Muscle of arm (tissue), 12 donors: Measurements from ENCODE around the gene SH3D19. TPM values are rescaled to one million over a fixed set of nuclear protein-coding genes. Genes with fewer than 3 reads are reported as not detected.
"Not testable (repeated sequence)": the region's sequence is repeated elsewhere in the genome, so short reads cannot be mapped to it uniquely, and the experiment has no call there.

Experiments
- DNase-seq: peaks from one replicate; pipeline ENCODE4 v3.0.0-alpha.2; 2013
- polyA plus RNA-seq, 12 donors: library from polyadenylated mRNA; unstranded; fragments of 120-200 nt; gene quantifications; one replicate each; pipeline ENCODE4 v1.2.1, GENCODE V29; 2013; ENCODE audit not compliant: insufficient read length in 12 of 12

Gene SH3D19
- polyA plus RNA-seq, 12 donors: 29.3 to 62.7 (median 39.0) TPM; not detected in 1

DNA sequence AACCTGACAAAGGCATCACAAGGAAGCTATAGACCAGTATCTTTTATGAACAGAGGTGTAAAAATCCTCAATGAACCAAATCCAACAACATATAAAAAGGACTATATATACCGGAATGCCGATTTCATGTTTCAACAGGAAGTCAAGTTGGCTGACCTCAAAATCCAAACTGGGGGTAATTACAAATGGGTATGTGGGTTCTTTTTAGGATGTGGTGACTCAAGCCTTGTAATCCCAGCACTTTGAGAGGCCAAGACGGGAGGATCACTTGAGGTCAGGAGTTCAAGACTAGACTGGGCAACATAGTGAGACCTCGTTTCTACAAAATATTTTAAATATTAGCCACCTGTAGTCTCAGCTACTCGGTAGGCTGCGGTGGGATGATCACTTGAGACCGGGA lies 38.0 kb downstream of the SH3D19 start:
- no peak for DNase-seq

DNA sequence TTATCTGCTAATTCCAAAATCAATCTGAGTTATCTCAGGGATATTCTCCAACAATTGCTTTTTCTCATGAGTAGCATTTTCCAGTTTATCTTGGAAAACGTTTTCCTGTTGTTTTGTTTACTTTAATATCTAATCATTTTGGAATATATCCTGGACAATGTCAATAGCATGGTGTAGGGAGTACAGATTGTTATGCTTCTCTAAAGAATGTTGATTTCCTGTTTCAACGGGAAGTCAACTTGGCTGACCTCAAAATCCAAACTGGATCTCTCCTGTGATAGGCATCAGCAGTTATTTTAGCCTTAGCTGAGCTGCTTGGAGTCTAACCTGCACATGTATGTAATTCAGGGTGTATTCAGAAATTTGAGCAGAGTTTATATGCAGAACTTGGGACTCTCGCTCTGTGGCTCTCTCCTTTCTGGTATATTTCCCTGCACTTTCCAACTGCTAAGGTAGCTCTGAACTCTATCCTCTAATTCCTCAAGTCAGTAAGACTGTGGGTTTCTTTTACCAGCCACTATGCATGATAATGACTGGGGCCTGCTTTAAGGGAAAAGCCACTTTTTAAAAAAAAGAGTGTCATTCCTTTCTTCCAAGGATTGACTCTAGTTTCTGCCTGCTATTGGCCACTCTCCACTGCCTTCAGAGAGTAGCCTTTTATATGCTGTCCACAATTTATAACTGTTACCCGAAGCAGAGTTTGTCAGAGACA lies 40.7 kb downstream of the SH3D19 start:
- no peak for DNase-seq

- DNase-seq: no peak
These were observed 48.4 kb downstream of the SH3D19 start, which contains the start of gene PRSS48 for GRCh38 chr4:151276787-151277562. Gene PRSS48 (plus strand): TSS chr4:151277161. CDS start chr4:151277173, 12 bp downstream.

DNA sequence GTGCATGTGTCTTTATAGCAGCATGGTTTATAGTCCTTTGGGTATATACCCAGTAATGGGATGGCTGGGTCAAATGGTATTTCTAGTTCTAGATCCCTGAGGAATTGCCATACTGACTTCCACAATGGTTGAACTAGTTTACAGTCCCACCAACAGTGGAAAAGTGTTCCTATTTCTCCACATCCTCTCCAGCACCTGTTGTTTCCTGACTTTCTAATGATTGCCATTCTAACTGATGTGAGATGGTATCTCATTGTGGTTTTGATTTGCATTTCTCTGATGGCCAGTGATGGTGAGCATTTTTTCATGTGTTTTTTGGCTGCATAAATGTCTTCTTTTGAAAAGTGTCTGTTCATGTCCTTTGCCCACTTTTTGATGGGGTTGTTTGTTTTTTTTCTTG lies 56.5 kb downstream of the SH3D19 start:
- not testable (repeated sequence) for DNase-seq

DNA sequence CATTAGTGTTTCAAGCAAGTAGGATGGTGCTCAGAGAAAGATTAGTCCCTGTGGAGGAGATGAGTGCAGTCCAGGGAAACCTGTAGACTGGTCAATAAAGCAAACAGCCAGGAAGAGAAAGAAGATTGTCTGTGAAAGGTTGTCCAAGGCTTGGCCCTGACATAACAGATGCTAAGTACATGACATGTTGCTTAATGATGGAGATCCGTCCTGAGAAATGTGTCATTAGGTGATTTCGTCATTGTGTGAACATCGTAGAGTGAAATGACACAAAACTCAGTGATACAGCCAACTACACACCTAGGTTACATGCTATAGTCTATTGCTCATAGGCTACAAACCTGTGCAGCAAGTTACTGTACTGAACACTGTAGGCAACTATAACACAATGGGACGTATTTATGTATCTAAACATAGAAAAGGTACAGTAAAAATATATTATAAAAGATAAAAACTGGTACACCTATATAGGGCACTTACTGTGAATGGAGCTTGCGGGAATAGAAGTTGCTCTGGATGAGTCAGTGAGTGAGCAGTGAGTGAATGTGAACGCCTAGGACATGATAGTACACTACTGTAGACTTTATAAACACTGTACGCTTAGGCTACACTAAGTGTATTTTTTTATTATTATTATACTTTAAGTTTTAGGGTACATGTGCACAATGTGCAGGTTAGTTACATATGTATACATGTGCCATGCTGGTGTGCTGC lies 57.4 kb downstream of the SH3D19 start:
- no peak for DNase-seq

- DNase-seq: no peak
These were observed 58.3 kb downstream of the SH3D19 start for GRCh38 chr4:151267104-151267503.

GRCh38 chr4:151266497-151266896 lies 58.9 kb downstream of the SH3D19 start:
- DNase-seq: no peak

GRCh38 chr4:151263455-151263854 lies 62.0 kb downstream of the SH3D19 start:
- DNase-seq: no peak

- no peak for DNase-seq
These were observed 64.9 kb downstream of the SH3D19 start for GRCh38 chr4:151260526-151260925.

- DNase-seq: no peak
These were observed 65.7 kb downstream of the SH3D19 start for GRCh38 chr4:151259752-151260151.

DNA sequence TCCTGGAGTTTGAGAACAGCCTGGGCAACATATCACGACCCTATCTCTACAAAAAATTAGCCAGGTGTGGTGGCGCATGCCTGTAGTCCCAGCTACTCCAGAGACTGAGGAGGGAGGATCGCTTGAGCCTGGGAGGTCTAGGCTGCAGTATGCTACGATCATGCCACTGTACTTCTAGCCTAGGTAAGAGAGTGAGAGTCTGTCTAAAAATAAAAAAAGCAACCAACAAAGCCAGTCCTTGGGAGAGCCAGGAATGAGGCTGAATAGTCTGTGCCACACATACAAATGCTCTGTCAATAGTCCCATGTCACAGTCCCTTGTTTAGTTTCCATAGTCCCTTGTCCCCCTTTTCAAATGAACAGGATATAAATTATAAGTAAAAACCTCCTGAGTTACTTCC lies 67.7 kb downstream of the SH3D19 start:
- DNase-seq: no peak

DNA sequence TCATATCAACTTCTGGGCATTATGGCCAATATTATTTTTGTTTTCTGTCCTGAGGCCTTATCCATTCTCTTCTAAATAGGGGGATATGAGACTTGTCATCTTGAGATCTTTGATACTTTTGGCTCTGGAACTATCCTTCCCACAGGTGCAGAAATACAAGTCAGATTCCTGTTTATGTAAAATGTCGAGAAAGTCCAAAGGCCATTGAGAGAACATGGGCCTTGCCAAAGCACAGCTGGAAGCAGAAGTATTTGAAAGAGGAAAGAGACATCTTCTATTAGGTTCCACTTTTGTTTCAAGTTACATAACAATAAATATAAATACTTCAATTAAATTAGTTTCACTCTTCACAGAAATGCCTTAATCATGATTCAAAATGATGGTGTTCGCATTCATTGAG lies 69.3 kb downstream of the SH3D19 start:
- DNase-seq: no peak

DNA sequence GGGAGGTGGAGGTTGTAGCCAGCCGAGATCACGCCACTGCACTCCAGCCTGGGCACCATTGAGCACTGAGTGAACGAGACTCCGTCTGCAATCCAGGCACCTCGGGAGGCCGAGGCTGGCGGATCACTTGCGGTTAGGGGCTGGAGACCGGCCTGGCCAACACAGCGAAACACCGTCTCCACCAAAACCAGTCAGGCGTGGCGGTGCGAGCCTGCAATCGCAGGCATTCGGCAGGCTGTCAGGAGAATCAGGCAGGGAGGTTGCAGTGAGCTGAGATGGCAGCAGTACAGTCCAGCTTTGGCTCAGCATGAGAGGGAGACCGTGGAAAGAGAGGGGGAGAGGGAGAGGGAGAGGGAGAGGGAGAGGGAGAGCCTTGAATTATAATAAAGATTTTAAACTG lies 69.7 kb downstream of the SH3D19 start:
- not testable (repeated sequence) for DNase-seq

- DNase-seq: not testable (repeated sequence)
These were observed 70.2 kb downstream of the SH3D19 start for GRCh38 chr4:151255226-151255625.

- DNase-seq: no peak
These were observed 73.7 kb downstream of the SH3D19 start for GRCh38 chr4:151251603-151252304.

GRCh38 chr4:151250706-151251105 lies 74.7 kb downstream of the SH3D19 start:
- no peak for DNase-seq

- no peak for DNase-seq
These were observed 76.9 kb downstream of the SH3D19 start for GRCh38 chr4:151248519-151248918.

DNA sequence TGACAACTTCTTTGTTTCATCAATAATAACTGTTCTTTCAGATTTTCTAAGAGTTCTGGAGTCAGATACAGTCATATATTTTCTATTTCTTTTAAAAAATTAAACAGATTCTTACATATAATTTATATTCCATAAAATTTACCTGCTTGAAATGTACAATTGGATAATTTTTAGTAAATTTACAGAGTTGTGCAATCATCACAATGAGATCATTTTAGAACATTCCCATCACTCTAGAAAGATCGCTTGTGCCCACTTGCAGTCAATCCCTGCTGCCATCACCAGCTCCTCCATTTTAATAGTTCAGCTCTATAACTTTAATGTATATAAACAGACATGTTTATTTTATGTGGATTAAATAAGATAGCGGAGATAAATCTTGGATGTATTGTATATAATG lies 78.0 kb downstream of the SH3D19 start:
- no peak for DNase-seq

DNA sequence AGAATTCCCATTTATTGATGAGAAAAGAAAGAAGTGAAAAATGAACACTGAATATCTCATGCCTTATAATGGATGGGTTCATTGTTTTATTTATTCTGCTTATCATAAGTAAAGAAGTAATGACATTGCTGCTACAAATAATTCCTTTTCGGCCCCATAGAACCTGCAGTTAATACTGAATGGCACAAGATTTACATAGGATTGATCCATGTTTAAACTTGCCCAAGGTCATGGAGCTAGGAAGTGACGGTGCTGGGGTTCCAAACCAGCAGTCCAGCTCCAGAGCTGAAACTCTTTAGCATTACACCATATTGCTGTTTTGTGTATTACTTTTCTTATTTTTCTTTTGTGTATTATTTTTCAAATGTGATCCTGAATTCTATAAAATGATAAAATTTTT lies 78.7 kb downstream of the SH3D19 start:
- DNase-seq: no peak

- DNase-seq: no peak
These were observed 83.1 kb downstream of the SH3D19 start for GRCh38 chr4:151242305-151242704.

- DNase-seq: no peak
These were observed 85.8 kb downstream of the SH3D19 start for GRCh38 chr4:151239608-151240007.

DNA sequence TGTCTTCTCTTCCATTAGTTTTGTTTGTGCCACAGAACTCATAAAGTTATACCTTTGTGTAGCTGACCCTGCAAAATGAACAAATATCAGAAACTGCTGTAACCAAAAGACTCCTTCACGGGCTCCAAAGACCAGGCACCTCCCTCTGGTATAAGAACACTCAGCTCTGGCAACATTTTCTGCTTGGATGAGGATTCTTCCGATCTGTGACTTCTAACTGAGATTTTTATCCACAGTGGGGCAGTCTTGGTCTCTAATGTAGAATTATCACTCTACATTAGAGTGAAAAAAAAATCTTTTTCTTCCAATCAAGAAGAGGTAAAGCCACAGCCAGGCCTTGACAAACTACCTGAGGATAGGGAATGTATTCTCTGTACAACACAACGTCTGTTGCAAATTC lies 86.9 kb downstream of the SH3D19 start:
- peak; percentile 35 for DNase-seq
